Stimulated activated CD8-positive, alpha-beta memory T cell treated with anti-CD3 and anti-CD28 coated beads, Interleukin-7, amount 100 ng/mL, for 24 hours (primary cell): ENCODE data around the gene GAL3ST1.

Experiments
- DNase-seq: peaks from one replicate; pipeline ENCODE4 v3.0.0-alpha.2; 2020; ENCODE audit warnings: low read depth

GAL3ST1 gene

DNA sequence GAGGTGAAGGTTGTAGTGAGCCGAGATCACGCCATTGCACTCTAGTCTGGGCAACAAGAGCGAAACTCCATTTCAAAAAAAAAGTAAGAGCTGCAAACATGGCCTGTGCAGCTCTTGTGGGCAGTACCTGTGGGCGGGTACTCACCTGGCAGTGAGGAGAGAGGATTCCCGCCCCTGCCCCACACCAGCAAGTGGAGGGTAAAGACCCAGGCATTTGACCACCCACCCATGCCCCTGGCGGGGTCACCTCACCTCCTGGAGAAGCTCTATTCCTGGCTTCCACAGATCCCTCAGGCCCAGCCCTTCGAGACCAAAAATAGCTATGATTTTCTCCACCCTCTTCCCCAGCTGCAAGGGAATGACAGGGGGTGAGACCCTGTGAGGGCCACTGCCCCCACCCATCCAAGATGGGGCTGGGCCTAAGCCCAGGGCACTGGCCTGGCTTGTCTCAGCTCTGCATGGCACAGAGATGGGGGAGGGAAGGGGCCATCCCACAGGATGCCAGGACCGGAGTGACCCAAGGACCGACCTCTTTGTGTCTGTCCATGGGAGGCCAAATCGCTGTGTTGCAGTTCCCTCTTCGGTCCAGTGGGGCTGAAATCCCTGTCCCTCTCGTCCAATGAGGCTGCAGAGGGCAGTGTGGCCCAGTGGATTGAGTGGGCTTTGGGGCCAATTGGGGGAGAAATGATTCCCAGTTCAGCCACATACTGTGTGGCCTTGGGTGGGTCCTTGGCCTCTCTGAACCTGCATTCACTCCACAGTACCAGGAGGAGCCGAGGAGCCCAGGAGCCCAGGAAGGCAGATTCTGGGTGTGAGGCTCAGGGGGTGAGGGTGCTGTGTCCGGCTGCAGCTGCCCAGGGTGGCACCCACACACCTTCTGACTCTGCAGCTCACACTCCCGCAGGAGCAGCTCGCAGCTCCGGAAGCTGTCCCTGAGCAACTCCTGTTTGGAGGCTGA lies 42.5 kb downstream of the GAL3ST1 start:
- no peak for DNase-seq

DNA sequence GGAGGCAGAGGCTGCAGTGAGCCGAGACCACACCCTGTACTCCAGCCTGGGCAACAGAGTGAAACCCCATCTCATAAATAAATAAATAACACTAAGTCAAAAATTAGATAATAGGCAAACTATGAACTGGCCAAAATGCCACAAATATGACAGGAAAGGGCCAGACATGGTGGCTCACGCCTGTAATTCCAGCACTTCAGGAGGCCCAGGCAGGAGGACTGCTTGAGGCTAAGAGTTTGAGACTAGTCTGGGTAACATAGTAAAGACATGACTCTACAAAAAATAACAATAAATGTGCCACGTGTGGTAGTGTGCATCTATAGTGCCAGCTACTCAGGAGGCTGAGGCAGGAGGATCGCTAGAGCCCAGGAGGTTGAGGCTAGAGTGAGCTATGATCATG lies 47.8 kb downstream of the GAL3ST1 start:
- no peak for DNase-seq

DNA sequence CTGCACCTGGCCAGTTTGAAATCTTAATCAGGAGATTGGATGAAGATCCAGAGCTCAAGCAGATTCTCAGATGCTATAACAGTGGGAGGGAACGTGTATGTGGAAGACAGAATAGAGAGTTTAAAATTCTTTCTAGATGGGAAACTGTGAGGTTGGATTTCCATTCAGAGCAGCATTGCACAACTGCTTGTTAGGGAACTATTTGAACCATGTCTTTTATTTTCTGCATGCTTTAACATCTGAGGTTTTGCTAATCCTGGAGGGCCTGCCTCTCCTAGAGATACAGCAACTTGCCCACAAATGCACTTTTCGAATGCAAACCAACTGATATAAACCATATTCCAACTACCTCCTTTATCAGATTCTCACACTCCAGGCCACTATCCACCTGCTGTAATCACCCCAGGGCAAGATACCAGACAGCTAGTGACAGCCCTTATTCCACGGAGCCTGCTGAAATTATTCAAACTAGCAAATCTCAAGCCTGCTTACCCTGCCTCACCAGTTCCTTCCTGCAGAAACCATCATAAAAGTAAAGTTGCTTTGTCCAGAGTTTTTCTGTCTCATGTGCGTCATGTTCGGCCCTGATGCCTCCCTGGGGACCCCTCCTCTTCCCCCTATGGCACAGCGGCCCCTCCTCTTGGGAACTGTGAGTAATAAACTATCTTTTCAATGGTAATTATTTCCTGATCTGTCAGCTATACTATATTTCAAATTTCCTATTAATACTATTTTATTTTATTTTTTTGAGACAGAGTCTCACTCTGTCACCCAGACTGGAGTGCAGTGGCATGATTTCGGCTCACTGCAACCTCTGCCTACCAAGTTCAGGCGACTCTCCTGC lies 50.6 kb downstream of the GAL3ST1 start:
- no peak for DNase-seq

DNA sequence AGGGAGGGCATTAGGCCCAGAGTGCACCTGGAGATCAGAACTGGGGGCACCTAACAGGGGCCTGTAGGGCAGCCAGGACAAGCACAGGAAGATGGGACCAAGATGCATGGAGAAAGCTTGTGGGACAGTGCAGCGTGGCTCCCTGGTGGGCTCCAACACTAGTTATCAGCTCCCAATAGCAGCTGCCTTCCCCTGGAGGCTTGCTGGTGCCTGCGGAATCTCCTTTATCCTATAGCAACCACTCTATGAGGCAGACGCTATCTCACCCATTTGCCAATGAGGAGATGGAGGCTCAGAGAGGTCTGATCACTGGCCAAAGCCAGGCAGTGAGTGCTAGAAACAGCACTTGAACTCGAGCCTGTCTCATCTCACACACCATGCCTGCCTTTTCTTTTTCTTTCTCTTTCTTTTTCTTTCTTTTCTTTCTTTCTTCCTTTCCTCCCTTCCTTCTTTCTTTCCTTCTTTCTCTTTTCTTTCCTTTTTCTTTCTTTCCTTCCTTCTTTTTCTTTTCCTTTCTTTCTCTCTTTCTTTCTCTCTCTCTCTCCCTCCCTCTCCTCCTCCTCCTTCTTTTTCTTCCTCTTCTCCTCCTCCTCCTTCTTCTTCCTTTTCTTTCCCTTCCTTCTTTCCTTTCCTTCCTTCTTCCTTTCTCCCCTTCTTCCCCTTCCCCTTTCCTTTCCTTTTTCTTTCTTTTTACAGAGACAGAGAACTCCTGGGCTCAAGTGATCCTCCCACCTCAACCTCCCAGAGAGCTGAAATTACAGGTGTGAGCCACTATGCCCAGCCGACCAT lies 52.9 kb downstream of the GAL3ST1 start:
- no peak for DNase-seq

DNA sequence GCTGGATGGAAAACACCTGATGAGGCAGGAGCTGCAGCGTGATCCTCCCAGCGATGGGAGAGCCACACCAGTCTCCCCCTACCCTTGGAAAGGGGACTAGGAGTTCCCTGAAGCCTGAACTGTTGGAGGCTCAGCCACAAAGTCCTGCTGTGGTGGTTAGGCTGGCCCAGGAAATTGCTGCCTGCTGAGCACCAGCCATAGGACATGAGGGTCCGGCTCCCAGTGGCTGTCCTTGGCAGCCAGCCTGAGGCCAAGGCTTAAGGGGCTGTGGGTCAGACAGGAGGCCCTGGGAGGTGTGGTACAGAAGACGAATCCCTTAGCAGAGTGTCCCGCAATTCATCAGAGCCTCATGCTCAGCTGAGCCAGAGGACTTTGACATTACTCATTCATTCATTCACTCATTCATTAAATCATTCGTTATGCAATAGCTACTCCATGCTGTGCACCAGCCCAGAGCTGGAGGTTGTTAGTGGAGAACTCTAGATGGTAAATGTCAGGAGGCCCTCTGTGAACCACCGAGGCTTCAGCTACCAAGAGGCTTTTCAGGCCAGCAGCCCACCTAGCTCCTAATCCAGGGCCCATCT lies 54.5 kb downstream of the GAL3ST1 start:
- DNase-seq, result no peak

DNA sequence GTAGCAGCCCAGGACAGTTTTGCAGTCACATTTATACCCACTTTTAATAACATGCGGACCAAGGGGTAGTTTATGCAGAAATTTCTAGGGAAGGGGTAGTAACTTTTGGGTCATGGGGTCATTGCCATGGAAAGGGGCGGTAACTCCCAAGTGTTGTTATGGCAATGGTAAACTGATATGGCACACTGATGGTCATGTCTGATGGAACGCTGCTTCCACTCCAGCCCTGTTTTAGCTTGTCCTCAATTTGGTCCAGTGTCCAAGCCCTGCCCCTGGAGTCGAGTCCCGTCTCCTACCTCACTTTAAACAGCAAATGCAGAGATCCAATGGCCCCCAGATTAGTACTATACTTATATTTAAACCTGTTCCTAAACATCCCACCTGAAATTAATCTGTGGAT lies 57.7 kb downstream of the GAL3ST1 start:
- DNase-seq, result no peak

DNA sequence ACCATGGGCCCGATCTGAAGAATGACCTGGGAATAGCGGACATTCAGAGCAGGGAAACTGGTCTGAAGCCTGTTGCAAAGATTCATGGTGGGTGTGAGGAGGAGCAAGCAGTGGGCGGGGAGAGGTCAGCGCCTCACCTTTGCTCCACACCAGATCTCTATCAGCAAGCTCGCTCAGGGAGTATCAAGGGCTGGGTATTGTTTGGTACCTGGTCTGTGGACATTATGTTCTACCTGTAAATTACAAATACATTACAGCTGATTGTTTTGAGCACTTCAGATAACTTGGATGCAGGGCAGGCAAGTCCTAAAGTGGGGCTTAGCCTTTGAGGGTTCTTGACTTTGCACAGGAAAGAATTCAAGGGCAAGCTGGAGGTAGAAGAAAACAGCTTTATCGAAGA lies 58.2 kb downstream of the GAL3ST1 start:
- DNase-seq, result no peak

DNA sequence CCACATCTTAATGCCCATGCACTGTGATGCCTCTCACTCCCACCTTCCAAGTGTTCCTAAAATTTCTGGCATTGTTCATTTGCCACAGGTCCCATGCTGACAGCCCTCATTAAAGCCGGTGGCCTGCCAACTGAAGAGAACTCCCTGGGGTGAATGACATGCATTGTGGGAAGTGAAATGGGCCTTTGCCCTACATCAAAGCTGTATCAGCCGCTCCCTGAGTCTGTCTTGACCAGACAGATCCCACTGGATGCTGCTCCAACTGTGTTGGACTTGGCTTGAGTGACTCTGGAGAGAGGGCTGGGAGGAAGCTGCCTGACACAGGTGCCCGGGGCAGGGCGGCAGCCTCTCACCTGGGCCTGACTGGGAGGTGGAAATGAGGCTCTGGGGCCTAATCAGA lies 60.2 kb downstream of the GAL3ST1 start:
- DNase-seq, result no peak

DNA sequence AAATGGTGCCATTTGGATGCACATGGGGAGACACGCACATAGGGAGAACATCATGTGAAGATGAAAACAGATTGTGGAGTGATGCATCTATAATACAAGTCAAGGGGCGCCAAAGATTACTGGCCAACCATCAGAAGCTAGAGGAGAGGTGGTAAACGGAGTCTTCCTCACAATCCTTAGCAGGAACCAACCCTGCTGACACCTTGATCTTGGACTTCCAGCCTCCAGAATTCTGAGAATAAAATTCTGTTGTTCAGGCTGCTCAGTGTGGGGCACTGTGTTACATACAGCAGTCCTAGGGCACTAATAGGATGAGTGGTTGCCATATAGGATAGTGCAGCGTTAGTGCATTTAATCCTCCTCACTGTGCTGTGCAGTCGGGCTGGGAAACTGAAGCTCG lies 61.0 kb downstream of the GAL3ST1 start:
- DNase-seq, result no peak

DNA sequence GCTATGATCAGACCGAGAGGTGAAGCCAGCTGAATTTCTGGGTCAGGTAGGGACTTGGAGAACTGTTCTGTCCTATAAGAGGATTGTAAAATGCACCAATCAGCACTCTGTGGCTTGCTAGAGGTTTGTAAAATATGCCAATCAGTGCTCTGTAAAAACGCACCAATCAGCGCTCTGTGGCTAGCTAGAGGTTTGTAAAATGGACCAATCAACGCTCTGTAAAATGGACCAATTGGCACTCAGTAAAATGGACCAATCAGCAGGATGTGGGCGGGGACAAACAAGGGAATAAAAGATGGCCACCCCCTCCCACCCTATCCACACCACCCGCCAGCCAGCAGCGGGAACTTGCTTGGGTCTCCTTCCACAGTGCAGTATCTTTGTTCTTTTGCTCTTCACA lies 62.6 kb downstream of the GAL3ST1 start:
- DNase-seq, result no peak

DNA sequence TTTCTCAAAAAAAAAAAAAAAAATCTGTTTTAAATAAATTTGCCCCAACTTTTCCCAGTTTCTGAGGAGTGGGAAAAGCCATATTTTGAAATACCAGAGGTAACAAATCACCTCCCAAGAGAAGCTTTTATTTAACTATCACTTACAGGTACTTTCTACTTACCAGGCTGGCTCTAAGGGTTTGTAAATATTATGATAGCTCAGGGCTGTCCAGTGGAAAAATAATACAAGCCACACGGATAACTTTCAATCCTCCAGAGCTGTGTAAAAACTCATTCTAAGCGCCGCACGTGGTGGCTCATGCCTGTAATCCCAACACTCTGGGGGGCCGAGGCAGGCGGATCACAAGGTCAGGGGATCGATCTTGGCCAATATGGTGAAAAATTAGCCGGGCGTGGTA lies 63.4 kb downstream of the GAL3ST1 start:
- no peak for DNase-seq

DNA sequence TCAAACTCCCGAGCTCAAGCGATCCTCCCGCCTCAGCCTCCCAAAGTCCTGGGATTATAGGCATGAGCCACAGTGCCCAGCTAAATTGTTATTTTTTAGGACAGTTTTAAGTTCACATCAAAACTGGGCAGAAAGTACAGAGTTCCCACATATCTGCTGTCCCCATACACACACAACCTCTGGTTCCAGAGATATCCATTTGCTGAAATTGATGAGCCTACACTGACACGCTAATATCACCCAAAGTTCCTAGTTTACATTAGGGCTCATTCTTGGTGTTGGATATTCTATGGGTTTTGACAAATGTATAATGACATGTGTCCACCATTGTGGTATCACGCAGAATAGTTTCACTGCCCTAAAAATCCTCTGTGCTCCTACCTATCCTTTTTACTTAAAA lies 66.2 kb downstream of the GAL3ST1 start:
- no peak for DNase-seq

DNA sequence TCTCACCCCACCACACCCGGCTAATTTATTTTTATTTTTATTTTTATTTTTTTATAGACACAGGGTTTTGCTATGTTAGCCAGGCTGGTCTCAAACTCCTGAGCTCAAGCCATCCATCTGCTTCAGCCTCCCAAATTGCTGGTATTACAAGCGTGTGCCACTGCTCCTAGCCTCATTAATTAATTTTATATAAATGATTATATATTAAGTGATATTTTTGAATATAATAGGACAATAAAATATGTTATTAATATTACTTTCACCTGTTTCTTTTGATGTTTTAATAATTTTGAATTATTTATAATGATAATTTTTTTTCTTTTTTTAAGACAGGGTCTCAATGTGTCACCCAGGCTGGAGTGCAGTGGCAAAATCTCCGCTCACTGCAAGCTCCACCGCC lies 66.8 kb downstream of the GAL3ST1 start:
- DNase-seq, result no peak

DNA sequence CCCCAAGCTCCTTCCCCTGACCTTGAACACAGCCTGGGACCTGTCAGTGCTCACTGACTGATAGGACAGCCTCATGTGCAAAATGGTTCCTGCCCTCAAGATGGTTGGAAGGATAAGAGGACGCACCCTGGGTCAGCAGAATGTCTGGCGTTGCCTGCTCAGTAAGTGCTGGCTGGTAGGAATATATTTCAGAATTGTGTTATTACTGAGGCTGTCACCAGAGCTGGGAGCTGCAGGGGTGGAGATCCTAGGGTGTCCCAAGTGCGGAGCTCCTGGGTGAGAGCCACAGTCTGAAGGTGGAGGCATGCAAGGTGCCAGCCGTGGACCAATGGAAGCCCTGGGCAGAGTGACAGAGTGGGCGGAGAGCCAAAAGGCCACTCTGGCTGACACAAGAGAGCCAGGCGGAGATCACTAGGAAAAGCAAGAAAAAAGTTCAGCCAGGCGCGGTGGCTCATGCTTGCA lies 67.9 kb downstream of the GAL3ST1 start:
- no peak for DNase-seq
